ENCODE results near the gene ERICH4. TPM values are rescaled to one million over a fixed set of nuclear protein-coding genes. Genes with fewer than 3 reads are reported as not detected.

Gene ERICH4
- total and polyA plus RNA-seq, 2 of the 4 experiments (the other 2 are of a cell fraction) = not detected

- Histone ChIP-seq H2BK5ac (ENCODE audit: low read depth, low read length, poor library complexity, severe bottlenecking) (no peak overlapping the region), H2AFZ (replicated peaks; ENCODE audit: low read length, poor library complexity) (no peak overlapping the region), H3K27me3 (ENCODE audit: control insufficient read depth, insufficient read depth, low read length) (no peaks in the 10 kb centered on the region), H3K4me1 (ENCODE audit: control insufficient read depth, insufficient read depth, low read length) (peaks cover 10% of the 10 kb centered on the region; the same call in 1 of the 2 replicates), H3K23ac (ENCODE audit: low read depth, low read length) (no peak overlapping the region), H4K8ac (ENCODE audit: low read depth in 2 of 2, low read length in 2 of 2) (no peak overlapping the region), H2AK5ac (ENCODE audit: low read depth, low read length) (no peak overlapping the region), H4K20me1 (ENCODE audit: insufficient read depth, low read length) (no peaks in the 10 kb centered on the region), H2BK120ac (ENCODE audit: low read depth, low read length) (no peak overlapping the region), H3K9ac (ENCODE audit: low read depth, low read length) (no peak overlapping the region), H2BK20ac (ENCODE audit: low read depth, low read length) (no peak overlapping the region), H3K18ac (ENCODE audit: low read depth, low read length) (no peak overlapping the region), H3K14ac (replicated peaks; ENCODE audit: low read depth, low read length) (no peak overlapping the region), H2BK15ac (ENCODE audit: low read depth, low read length) (no peak overlapping the region), H2AK9ac (replicated peaks; ENCODE audit: low read depth, low read length, poor library complexity) (no peak overlapping the region), H3K9me3 (ENCODE audit: control insufficient read depth, insufficient read depth, low read length) (no peaks in the 10 kb centered on the region), H4K91ac (ENCODE audit: insufficient read depth, low read depth, low read length) (no peak overlapping the region), H3K4me3 (ENCODE audit: insufficient read depth, low read depth, low read length) (no peak overlapping the region), H3K4ac (ENCODE audit: low read depth, low read length) (no peak overlapping the region), H3K79me1 (ENCODE audit: low read depth in 1 of 2, low read length in 2 of 2) (no peaks in the 10 kb centered on the region), H3K27ac (ENCODE audit: insufficient read depth, low read length) (no peak overlapping the region), H3K36me3 (ENCODE audit: control insufficient read depth, insufficient read depth, low read length) (peaks cover 41% of the 10 kb centered on the region), H3K9me1 (ENCODE audit: insufficient read depth, low read length) (no peaks in the 10 kb centered on the region), H4K5ac (ENCODE audit: low read depth, low read length) (no peak overlapping the region), H3K56ac (ENCODE audit: extremely low read depth, insufficient read depth, low read length) (no peak overlapping the region), H3K4me2 (ENCODE audit: low read depth, low read length) (no peak overlapping the region)
- dilution Hi-C loops (cut with HindIII; ENCODE audit: low sequenced_read_pairs, unreplicated experiment) = no loop called here
- ChIA-PET CTCF (no interaction called here), POLR2A (ENCODE audit: unreplicated experiment) (no interaction called here)
- BruUV-seq (replicated peaks) = no TSS peak
- in situ Hi-C loops (cut with MboI; ENCODE audit: low sequenced_read_pairs) = no loop called here
- no peak for TF ChIP-seq NFE2L2 (IDR thresholded peaks at IDR 0.05; ENCODE audit: low read depth, low read length)
- TF ChIP-seq MAZ (IDR thresholded peaks at IDR 0.05; ENCODE audit: borderline replicate concordance, low read depth, low read length) = no peak
- WGBS, 2 experiments (ENCODE audit: extremely low coverage in 2 of 2, insufficient read length in 1 of 2) = 82% methylated on average over 4 of the region's 21 CpGs; no CpG with 5 or more reads in 1 of the 2 experiments
- intact Hi-C loops (cut with micrococcal nuclease) = loop anchor here (10.0 kb wide), 1 partner anchor 220 kb away; no protein-coding TSS in a partner anchor
- DNase-seq = no peak
- no peak for ATAC-seq (ENCODE audit: low read depth)
These were observed 18.4 kb upstream of the ERICH4 start for GRCh38 chr19:41424335-41425173.
